IMR-90 (cell line): ENCODE measurements around the gene HNRNPH3. TPM values are rescaled to one million over a fixed set of nuclear protein-coding genes. Genes with fewer than 3 reads are reported as not detected.
A peak's percentile ranks its signal among the peaks of the same experiment; 100 is the strongest.

ENCODE experiments used
- ATAC-seq: fragments of 200-7000 bp; cut with Tn5 transposase; 2 replicates; pipeline ENCODE4 v1.9.1; 2020; ENCODE audit warnings: low read depth, mild to moderate bottlenecking, moderate library complexity
- BruUV-seq: library from RNA; stranded (reverse); fragments of 400-500 nt; replicated peaks from 2 replicates; lab custom pipeline; 2021; lab: Mats Ljungman, UMichigan
- CTCF ChIA-PET: fragments of 300-600 bp; formaldehyde crosslinking; extraction: SDS; loops from one replicate; lab custom pipeline; 2021; ENCODE audit warnings: antibody characterized with exemption; lab: Yijun Ruan, JAX
- POLR2A ChIA-PET: fragments of 300-600 bp; sonication (Branson Sonifier 250); formaldehyde crosslinking; loops from one replicate; lab custom pipeline; 2022; ENCODE audit warnings: antibody characterized with exemption; ENCODE audit not compliant: unreplicated experiment; lab: Charles Lee
- DNase-seq: peaks from one replicate; pipeline ENCODE4 v3.0.0; 2013
- H2AFZ ChIP-seq: replicated peaks from 2 replicates; pipeline ENCODE3; 2013; ENCODE audit warnings: low read length, mild to moderate bottlenecking; ENCODE audit not compliant: poor library complexity
- H2AK5ac ChIP-seq: 2 replicates; pipeline ENCODE4 v1.6.1; 2013; ENCODE audit warnings: low read depth, low read length, inconsistent platforms
- H2AK9ac ChIP-seq: replicated peaks from 2 replicates; pipeline ENCODE3; 2013; ENCODE audit warnings: mild to moderate bottlenecking, low read depth, low read length, moderate library complexity; ENCODE audit not compliant: poor library complexity
- H2BK120ac ChIP-seq: 2 replicates; pipeline ENCODE4 v1.6.1; 2013; ENCODE audit warnings: low read depth, low read length, inconsistent platforms
- H2BK15ac ChIP-seq: 3 replicates; pipeline ENCODE4 v1.6.1; 2013; ENCODE audit warnings: low read depth, low read length, inconsistent platforms
- H2BK20ac ChIP-seq: 2 replicates; pipeline ENCODE4 v1.6.1; 2013; ENCODE audit warnings: low read depth, mild to moderate bottlenecking, inconsistent platforms, low read length, moderate library complexity
- H2BK5ac ChIP-seq: 2 replicates; pipeline ENCODE4 v1.6.1; 2013; ENCODE audit warnings: mild to moderate bottlenecking, low read depth, low read length, inconsistent platforms; ENCODE audit not compliant: poor library complexity, severe bottlenecking
- H3K14ac ChIP-seq: replicated peaks from 2 replicates; pipeline ENCODE4 v1.6.1; 2013; ENCODE audit warnings: low read depth, low read length, inconsistent platforms
- H3K18ac ChIP-seq: 2 replicates; pipeline ENCODE4 v1.6.1; 2013; ENCODE audit warnings: low read depth, low read length, control low read depth
- H3K23ac ChIP-seq: 2 replicates; pipeline ENCODE4 v1.6.1; 2013; ENCODE audit warnings: low read depth, low read length, inconsistent platforms
- H3K27ac ChIP-seq: 2 replicates; pipeline ENCODE4 v1.5.1; 2013; ENCODE audit warnings: mild to moderate bottlenecking, control low read depth, low read length; ENCODE audit not compliant: insufficient read depth
- H3K27me3 ChIP-seq: 2 replicates; pipeline ENCODE4 v1.6.1; 2013; ENCODE audit warnings: low read length; ENCODE audit not compliant: control insufficient read depth, insufficient read depth
- H3K36me3 ChIP-seq: 2 replicates; pipeline ENCODE4 v1.6.1; 2013; ENCODE audit warnings: low read length, mixed read lengths; ENCODE audit not compliant: control insufficient read depth, insufficient read depth
- H3K4ac ChIP-seq: 2 replicates; pipeline ENCODE4 v1.6.1; 2013; ENCODE audit warnings: low read depth, low read length, inconsistent platforms
- H3K4me1 ChIP-seq: 2 replicates; pipeline ENCODE4 v1.6.1; 2013; ENCODE audit warnings: low read length, mixed read lengths; ENCODE audit not compliant: control insufficient read depth, insufficient read depth
- H3K4me2 ChIP-seq: 2 replicates; pipeline ENCODE4 v1.6.1; 2013; ENCODE audit warnings: low read depth, mild to moderate bottlenecking, control low read depth, low read length, moderate library complexity
- H3K4me3 ChIP-seq: 2 replicates; pipeline ENCODE4 v1.5.1; 2013; ENCODE audit warnings: low read depth, mild to moderate bottlenecking, control low read depth, low read length, moderate library complexity; ENCODE audit not compliant: insufficient read depth
- H3K56ac ChIP-seq: 2 replicates; pipeline ENCODE4 v1.6.1; 2013; ENCODE audit warnings: low read length, inconsistent platforms; ENCODE audit not compliant: insufficient read depth; ENCODE audit errors: extremely low read depth
- H3K79me1 ChIP-seq, 2 experiments: 2 replicates each; pipeline ENCODE4 v1.6.1; 2013; ENCODE audit warnings: low read length in 2 of 2, inconsistent platforms in 1 of 2, low read depth in 1 of 2
- H3K9ac ChIP-seq: 2 replicates; pipeline ENCODE4 v1.6.1; 2013; ENCODE audit warnings: low read depth, low read length, control low read depth
- H3K9me1 ChIP-seq: 2 replicates; pipeline ENCODE4 v1.6.1; 2013; ENCODE audit warnings: low read length, inconsistent platforms; ENCODE audit not compliant: insufficient read depth
- H3K9me3 ChIP-seq: 2 replicates; pipeline ENCODE4 v1.6.1; 2013; ENCODE audit warnings: low read length; ENCODE audit not compliant: control insufficient read depth, insufficient read depth
- H4K20me1 ChIP-seq: 2 replicates; pipeline ENCODE4 v1.6.1; 2013; ENCODE audit warnings: low read length, inconsistent platforms; ENCODE audit not compliant: insufficient read depth
- H4K5ac ChIP-seq: 2 replicates; pipeline ENCODE4 v1.6.1; 2013; ENCODE audit warnings: mild to moderate bottlenecking, low read depth, low read length, control low read depth
- H4K8ac ChIP-seq, 2 experiments: 2 replicates each; pipeline ENCODE4 v1.6.1; 2013; ENCODE audit warnings: low read depth in 2 of 2, low read length in 2 of 2, control low read depth in 1 of 2, inconsistent platforms in 1 of 2
- H4K91ac ChIP-seq: 2 replicates; pipeline ENCODE4 v1.6.1; 2013; ENCODE audit warnings: low read depth, low read length, inconsistent platforms; ENCODE audit not compliant: insufficient read depth
- MAFK ChIP-seq: IDR thresholded peaks from 2 replicates; pipeline ENCODE4 v1.6.1; 2012; ENCODE audit warnings: low read depth, low read length, improper control_type of control experiment
- RCOR1 ChIP-seq: IDR thresholded peaks from 2 replicates; pipeline ENCODE4 v1.6.1; 2012; ENCODE audit warnings: mild to moderate bottlenecking, low read length, improper control_type of control experiment; ENCODE audit not compliant: insufficient replicate concordance
- WGBS, 2 experiments: methylation state at CpG; one replicate each; pipeline versions ENCODE4 v1.1.5 to v1.1.7; 2013; ENCODE audit warnings: missing lambda C conversion rate in 2 of 2; ENCODE audit not compliant: insufficient read length in 1 of 2; ENCODE audit errors: extremely low coverage in 2 of 2; 5-methylcytosine and 5-hydroxymethylcytosine counted together
- dilution Hi-C: fragments of 300-500 bp; cut with HindIII; formaldehyde crosslinking; loops from one replicate; pipeline ENCODE4 v1.14.3; 2018; ENCODE audit warnings: low sequenced_read_pairs; ENCODE audit not compliant: unreplicated experiment
- in situ Hi-C: fragments of 300-500 bp; cut with MboI; formaldehyde crosslinking; loops from 3 replicates; pipeline ENCODE4 v1.14.3; 2019; ENCODE audit warnings: low sequenced_read_pairs, inconsistent platforms, mixed read lengths
- intact Hi-C: fragments of 100-400 bp; cut with micrococcal nuclease; formaldehyde crosslinking; loops from 2 replicates; pipeline ENCODE4 v1.10.0; 2022
- polyA plus RNA-seq, 3 experiments: library from polyadenylated mRNA; depleted of rRNA; stranded (reverse); fragments of >200 nt; gene quantifications; 2 replicates each; pipeline ENCODE4 v1.2.3, GENCODE V29; 2012; ENCODE audit warnings: low replicate concordance in 1 of 3
- total RNA-seq: library from RNA; depleted of rRNA; stranded (reverse); fragments of >200 nt; gene quantifications from 2 replicates; pipeline ENCODE4 v1.2.3, GENCODE V29; 2012

Gene HNRNPH3
- total and polyA plus RNA-seq, 2 of the 4 experiments (the other 2 are of a cell fraction), result 10.6 to 142 TPM

DNA sequence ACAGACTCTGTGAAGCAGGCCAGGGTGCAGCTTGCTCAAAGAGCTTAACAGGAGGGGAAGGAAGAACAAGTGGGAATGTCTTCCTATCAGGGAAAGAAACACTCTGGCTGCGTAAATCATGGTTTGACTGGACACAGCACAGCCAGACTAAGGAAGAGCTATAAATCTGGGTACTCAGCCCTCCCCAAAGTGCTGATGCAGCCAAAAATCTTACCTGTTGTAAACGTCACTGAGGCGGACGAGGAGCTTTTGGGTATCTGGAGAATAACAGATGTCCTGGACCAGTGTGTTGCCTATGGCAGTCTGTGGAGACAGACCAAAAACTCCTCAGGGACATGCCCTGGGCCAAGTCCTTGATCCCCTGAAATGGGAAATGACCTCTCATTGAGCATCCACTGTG lies 43.1 kb upstream of the HNRNPH3 start:
- ChIA-PET CTCF (no interaction called here), POLR2A (no interaction called here)
- Histone ChIP-seq H3K4ac (no peak overlapping the region), H3K18ac (no peak overlapping the region), H2BK15ac (no peak overlapping the region), H3K36me3 (no peaks in the 10 kb centered on the region), H3K9ac (no peak overlapping the region), H3K4me1 (peaks cover 4% of the 10 kb centered on the region), H3K4me2 (no peak overlapping the region), H4K8ac (no peak overlapping the region), H2AK5ac (no peak overlapping the region), H3K27ac (no peak overlapping the region), H3K27me3 (no peaks in the 10 kb centered on the region), H2AK9ac (no peak overlapping the region), H2BK120ac (no peak overlapping the region), H2BK5ac (no peak overlapping the region), H4K91ac (no peak overlapping the region), H3K14ac (no peak overlapping the region), H3K9me1 (no peaks in the 10 kb centered on the region), H3K4me3 (no peak overlapping the region), H2AFZ (no peak overlapping the region), H3K23ac (no peak overlapping the region), H3K9me3 (no peaks in the 10 kb centered on the region), H4K5ac (no peak overlapping the region), H2BK20ac (no peak overlapping the region), H4K20me1 (no peaks in the 10 kb centered on the region), H3K56ac (no peak overlapping the region), H3K79me1 (no peaks in the 10 kb centered on the region)
- no TSS peak for BruUV-seq
- DNase-seq, result no peak
- WGBS, 2 experiments, result 100% methylated on average over 1 of the region's 4 CpGs; no CpG with 5 or more reads in 1 of the 2 experiments
- ATAC-seq, result no peak
- TF ChIP-seq MAFK (peak; percentile 33; the same call in 1 of the 2 replicates), RCOR1 (no peak)
- intact Hi-C loops (no loop called here), in situ Hi-C loops (loop anchor here (25.0 kb wide), 1 partner anchor 426 kb away; no protein-coding TSS in a partner anchor), dilution Hi-C loops (no loop called here)
